Liver (tissue), 9 donors: ENCODE results near the gene HVCN1. TPM values are rescaled to one million over a fixed set of nuclear protein-coding genes. Genes with fewer than 3 reads are reported as not detected.

ENCODE experiments used
- DNase-seq: peaks from one replicate; pipeline ENCODE4 v3.0.0-alpha.2; 2017; ENCODE audit warnings: low spot score
- H3K27ac ChIP-seq, 2 donors: one replicate each; pipeline ENCODE4 v1.7.0; 2013; ENCODE audit warnings: inconsistent platforms in 2 of 2, low read length in 2 of 2, control low read depth in 1 of 2, low read depth in 1 of 2, mild to moderate bottlenecking in 1 of 2
- H3K27me3 ChIP-seq, 4 donors: one replicate each; pipeline versions ENCODE4 v1.6.1 to v1.7.0; 2013; ENCODE audit warnings: low read length in 3 of 4, inconsistent platforms in 1 of 4, mild to moderate bottlenecking in 1 of 4, moderate library complexity in 1 of 4; ENCODE audit not compliant: control insufficient read depth in 4 of 4, insufficient read depth in 4 of 4
- H3K36me3 ChIP-seq, 4 donors: one replicate each; pipeline versions ENCODE4 v1.6.1 to v1.7.0; 2013; ENCODE audit warnings: low read length in 3 of 4, mild to moderate bottlenecking in 3 of 4, low read depth in 1 of 4, moderate library complexity in 1 of 4; ENCODE audit not compliant: control insufficient read depth in 4 of 4, insufficient read depth in 3 of 4
- H3K4me1 ChIP-seq, 4 donors: one replicate each; pipeline versions ENCODE4 v1.6.1 to v1.7.0; 2013; ENCODE audit warnings: low read length in 3 of 4, mild to moderate bottlenecking in 3 of 4, moderate library complexity in 1 of 4; ENCODE audit not compliant: control insufficient read depth in 4 of 4, insufficient read depth in 4 of 4
- H3K4me3 ChIP-seq, 3 donors: one replicate each; pipeline versions ENCODE4 v1.6.1 to v1.7.0; 2013; ENCODE audit warnings: low read length in 3 of 3, control low read depth in 1 of 3, low read depth in 1 of 3, mild to moderate bottlenecking in 1 of 3
- H3K9ac ChIP-seq, 2 donors: one replicate each; pipeline ENCODE4 v1.7.0; 2013; ENCODE audit warnings: low read length in 2 of 2, mild to moderate bottlenecking in 2 of 2, moderate library complexity in 2 of 2, control low read depth in 1 of 2, low read depth in 1 of 2
- H3K9me3 ChIP-seq, 4 donors: one replicate each; pipeline versions ENCODE4 v1.6.1 to v1.7.0; 2013; ENCODE audit warnings: low read length in 3 of 4; ENCODE audit not compliant: control insufficient read depth in 4 of 4
- ATF3 ChIP-seq: IDR thresholded peaks from 2 replicates; pipeline ENCODE4 v1.6.1; 2016; ENCODE audit warnings: antibody characterized with exemption
- EGR1 ChIP-seq, 2 donors: IDR thresholded peaks; 2 replicates each; pipeline ENCODE4 v1.6.1; 2016 to 2018; ENCODE audit warnings: antibody characterized with exemption in 2 of 2, low read depth in 2 of 2
- FOXA1 ChIP-seq: IDR thresholded peaks from 2 replicates; pipeline ENCODE4 v1.6.1; 2016; ENCODE audit warnings: antibody characterized with exemption
- FOXA2 ChIP-seq: IDR thresholded peaks from 2 replicates; pipeline ENCODE4 v1.6.1; 2016; ENCODE audit warnings: antibody characterized with exemption
- GABPA ChIP-seq, 2 donors: IDR thresholded peaks in 1 of 2; conservative IDR thresholded peaks in 1 of 2; 2 replicates each; pipeline ENCODE4 v1.6.1; 2016; ENCODE audit warnings: antibody characterized with exemption in 2 of 2, mild to moderate bottlenecking in 1 of 2, moderate library complexity in 1 of 2
- HNF4G ChIP-seq: IDR thresholded peaks from 2 replicates; pipeline ENCODE4 v1.6.1; 2016; ENCODE audit warnings: antibody characterized with exemption
- JUND ChIP-seq, 2 donors: IDR thresholded peaks; 2 replicates each; pipeline ENCODE4 v1.6.1; 2016; ENCODE audit warnings: antibody characterized with exemption in 2 of 2
- NR2F2 ChIP-seq: IDR thresholded peaks from 2 replicates; pipeline ENCODE4 v1.6.1; 2016; ENCODE audit warnings: antibody characterized with exemption
- RAD21 ChIP-seq, 2 donors: IDR thresholded peaks; 2 replicates each; pipeline ENCODE4 v1.6.1; 2016; ENCODE audit warnings: antibody characterized with exemption in 2 of 2, mild to moderate bottlenecking in 2 of 2
- RXRA ChIP-seq, 2 donors: IDR thresholded peaks; 2 replicates each; pipeline ENCODE4 v1.6.1; 2017 to 2018; ENCODE audit warnings: antibody characterized with exemption in 2 of 2, mild to moderate bottlenecking in 1 of 2
- SP1 ChIP-seq: IDR thresholded peaks from 2 replicates; pipeline ENCODE4 v1.6.1; 2018; ENCODE audit warnings: antibody characterized with exemption, mild to moderate bottlenecking
- WGBS: extraction: QIAGEN DNeasy Blood & Tissue Kit; methylation state at CpG from one replicate; pipeline ENCODE4 v1.1.7; 2013; 5-methylcytosine and 5-hydroxymethylcytosine counted together
- polyA plus RNA-seq, 2 donors: library from polyadenylated mRNA; stranded (reverse) in 1 of 2; unstranded in 1 of 2; fragments of 200-250 nt in 1 of 2; fragments of >200 nt in 1 of 2; fragmentation: Nextera tagmentation in 1 of 2; extraction: Ambion mirVana in 1 of 2; gene quantifications; one replicate each; pipeline versions ENCODE4 v1.2.1 to v1.2.3, GENCODE V29; 2013 to 2015
- total RNA-seq, 2 donors: library from RNA; depleted of rRNA; stranded (reverse); fragments of >200 nt; gene quantifications; one replicate each; pipeline ENCODE4 v1.2.3, GENCODE V29; 2014
- donor health status: healthy.
- donor health status: healthy.
- donor health status: healthy.
- donor health status: healthy.
- donor health status: healthy.

The HVCN1 gene
- total and polyA plus RNA-seq, 4 donors, result 1.8 to 5.4 (median 2.5) TPM

- no peaks in the 10 kb centered on the region for H3K36me3 ChIP-seq
- H3K27me3 ChIP-seq, result peaks cover 0 to 3% (median 1%) of the 10 kb centered on the region in 4 donors
- H3K9ac ChIP-seq, result no peak overlapping the region
- no peak for TF ChIP-seq NR2F2
- no peak for TF ChIP-seq RXRA (IDR thresholded peaks at IDR 0.05)
- WGBS, result 11% methylated on average over 38 of the region's 38 CpGs
- peak overlapping the region; percentile 6 to 38 for H3K27ac ChIP-seq
- peaks cover 5 to 12% (median 7%) of the 10 kb centered on the region in 4 donors for H3K4me1 ChIP-seq
- H3K4me3 ChIP-seq, result peak overlapping the region in 2 of 3 donors; percentile 1 to 63
- H3K9me3 ChIP-seq, result peaks cover 0 to 3% (median 0%) of the 10 kb centered on the region in 4 donors
- DNase-seq, result no peak
Observed at GRCh38 chr12:110689281-110690126, 589 bp upstream of the HVCN1 start.

- TF ChIP-seq RXRA (IDR thresholded peaks at IDR 0.05), result no peak
- DNase-seq, result no peak
Observed at GRCh38 chr12:110687396-110688169, 1.3 kb downstream of the HVCN1 start.

GRCh38 chr12:110686294-110686903, 2.5 kb downstream of the HVCN1 start:
- Histone ChIP-seq H3K4me3 (no peak overlapping the region), H3K27ac (no peak overlapping the region), H3K9me3 (peaks cover 0 to 3% (median 0%) of the 10 kb centered on the region in 4 donors), H3K9ac (no peak overlapping the region), H3K36me3 (no peaks in the 10 kb centered on the region), H3K27me3 (peaks cover 0 to 3% (median 1%) of the 10 kb centered on the region in 4 donors), H3K4me1 (peaks cover 5 to 12% (median 7%) of the 10 kb centered on the region in 4 donors)
- no peak for DNase-seq
- TF ChIP-seq EGR1 (IDR thresholded peaks at IDR 0.05; ENCODE audit: low read depth in 2 of 2), result no peak
- TF ChIP-seq GABPA (IDR thresholded peaks at IDR 0.05 in 1 of 2, conservative IDR thresholded peaks at IDR 0.05 in 1 of 2), result no peak
- TF ChIP-seq JUND (IDR thresholded peaks at IDR 0.05), result no peak
- no peak for TF ChIP-seq ATF3
- no peak for TF ChIP-seq HNF4G
- no peak for TF ChIP-seq FOXA2
- TF ChIP-seq FOXA1, result no peak
- no peak for TF ChIP-seq SP1
- TF ChIP-seq RAD21 (IDR thresholded peaks at IDR 0.05), result no peak
- 92% methylated on average over 3 of the region's 3 CpGs for WGBS

More at GRCh38 chr12:110687396-110688169, 1.3 kb downstream of the HVCN1 start:
- Histone ChIP-seq H3K27me3 (peaks cover 0 to 3% (median 1%) of the 10 kb centered on the region in 4 donors), H3K9me3 (peaks cover 0 to 3% (median 0%) of the 10 kb centered on the region in 4 donors), H3K27ac (no peak overlapping the region), H3K4me1 (peaks cover 5 to 12% (median 7%) of the 10 kb centered on the region in 4 donors), H3K9ac (no peak overlapping the region), H3K4me3 (no peak overlapping the region), H3K36me3 (no peaks in the 10 kb centered on the region)
- WGBS, result 93% methylated on average over 15 of the region's 15 CpGs
